Fibroblast of villous mesenchyme (primary cell): ENCODE data around the gene LRPAP1. TPM values are rescaled to one million over a fixed set of nuclear protein-coding genes. Genes with fewer than 3 reads are reported as not detected.
"Not testable (repeated sequence)": the region's sequence is repeated elsewhere in the genome, so short reads cannot be mapped to it uniquely, and the experiment has no call there.

ENCODE experiments used
- DNase-seq: peaks from one replicate; pipeline ENCODE4 v3.0.0-alpha.2; 2010; ENCODE audit warnings: low read depth
- H3K4me3 ChIP-seq: 2 replicates; pipeline ENCODE4 v1.5.1; 2011; ENCODE audit warnings: low read depth, mild to moderate bottlenecking, low read length
- total RNA-seq: library from RNA; depleted of rRNA; stranded (reverse); fragments of >200 nt; gene quantifications from 2 replicates; pipeline ENCODE4 v1.2.3, GENCODE V29; 2012
- TF ChIP-seq, protein P1 (sequence below): IDR thresholded peaks from 2 replicates; pipeline ENCODE4 v1.5.1; 2012; ENCODE audit warnings: low read depth, mild to moderate bottlenecking, low read length; ENCODE audit not compliant: insufficient read depth

Gene LRPAP1
- total RNA-seq, 1 donor, result 21.2 TPM

DNA sequence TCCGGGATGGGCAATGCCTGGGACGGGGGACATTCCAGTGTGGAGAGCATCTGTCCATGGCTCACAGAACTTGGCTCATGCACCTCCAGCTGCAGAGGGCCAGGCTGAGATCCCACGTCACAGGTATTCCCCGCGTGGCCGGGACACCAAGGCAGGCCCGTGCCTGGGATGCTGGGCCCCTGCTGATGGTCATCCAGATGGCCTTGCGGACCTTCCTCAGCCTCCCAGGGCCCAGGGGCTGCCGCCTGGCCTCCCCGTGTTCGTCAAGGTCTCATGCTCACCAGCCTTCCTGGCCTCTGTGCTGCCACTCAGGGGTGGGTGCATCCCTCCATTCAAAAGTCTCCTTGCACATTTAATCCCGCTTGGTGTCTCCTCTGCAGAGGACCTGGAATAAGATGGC, 40.9 kb upstream of the LRPAP1 start:
- no peak for DNase-seq
- TF ChIP-seq, protein P1, sequence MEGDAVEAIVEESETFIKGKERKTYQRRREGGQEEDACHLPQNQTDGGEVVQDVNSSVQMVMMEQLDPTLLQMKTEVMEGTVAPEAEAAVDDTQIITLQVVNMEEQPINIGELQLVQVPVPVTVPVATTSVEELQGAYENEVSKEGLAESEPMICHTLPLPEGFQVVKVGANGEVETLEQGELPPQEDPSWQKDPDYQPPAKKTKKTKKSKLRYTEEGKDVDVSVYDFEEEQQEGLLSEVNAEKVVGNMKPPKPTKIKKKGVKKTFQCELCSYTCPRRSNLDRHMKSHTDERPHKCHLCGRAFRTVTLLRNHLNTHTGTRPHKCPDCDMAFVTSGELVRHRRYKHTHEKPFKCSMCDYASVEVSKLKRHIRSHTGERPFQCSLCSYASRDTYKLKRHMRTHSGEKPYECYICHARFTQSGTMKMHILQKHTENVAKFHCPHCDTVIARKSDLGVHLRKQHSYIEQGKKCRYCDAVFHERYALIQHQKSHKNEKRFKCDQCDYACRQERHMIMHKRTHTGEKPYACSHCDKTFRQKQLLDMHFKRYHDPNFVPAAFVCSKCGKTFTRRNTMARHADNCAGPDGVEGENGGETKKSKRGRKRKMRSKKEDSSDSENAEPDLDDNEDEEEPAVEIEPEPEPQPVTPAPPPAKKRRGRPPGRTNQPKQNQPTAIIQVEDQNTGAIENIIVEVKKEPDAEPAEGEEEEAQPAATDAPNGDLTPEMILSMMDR, result no peak

DNA sequence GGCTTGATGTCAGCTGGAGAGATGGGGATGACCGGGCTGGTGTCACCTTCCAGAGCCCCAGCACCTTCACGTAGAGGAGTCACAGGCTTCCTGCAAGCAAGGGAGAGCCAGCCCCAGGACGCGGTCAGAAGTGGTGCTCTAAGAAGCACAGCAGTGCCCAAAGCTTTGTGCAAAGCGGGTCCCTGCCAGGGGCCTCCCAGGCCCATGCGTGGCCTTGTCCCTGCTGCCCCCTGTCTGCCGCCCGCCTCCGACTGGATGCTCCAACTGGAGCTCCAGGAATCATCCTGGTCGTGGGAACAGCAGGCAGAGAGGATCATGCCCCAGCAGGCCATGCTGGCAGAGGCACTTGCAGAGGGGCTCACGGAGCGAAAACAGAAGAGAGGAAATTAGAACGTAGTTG, 40.1 kb upstream of the LRPAP1 start:
- DNase-seq, result no peak
- no peak overlapping the region for H3K4me3 ChIP-seq
- TF ChIP-seq, protein P1, result no peak

More for the DNA sequence above, 40.9 kb upstream of the LRPAP1 start:
- no peak overlapping the region for H3K4me3 ChIP-seq

DNA sequence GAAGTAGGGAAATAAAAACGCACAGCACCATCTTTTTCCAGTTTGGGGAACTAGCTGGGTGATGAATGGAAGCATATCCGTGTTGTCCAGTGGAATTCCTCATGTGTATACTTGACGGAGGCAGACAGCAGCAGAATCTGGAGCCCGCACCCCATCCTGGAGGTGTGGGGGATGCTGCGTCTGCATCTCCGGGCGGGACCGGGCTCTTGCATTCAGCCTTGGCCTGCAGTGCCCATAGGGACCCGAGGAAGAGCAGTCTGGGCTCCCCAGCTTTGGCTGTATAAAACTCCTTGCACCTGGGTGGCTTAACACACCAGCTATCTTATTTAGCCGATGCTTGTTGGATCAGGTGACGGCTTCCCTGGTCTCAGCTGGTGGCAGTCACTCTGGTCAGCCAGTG, 39.7 kb upstream of the LRPAP1 start:
- TF ChIP-seq, protein P1, result no peak
- DNase-seq, result no peak
- no peak overlapping the region for H3K4me3 ChIP-seq

DNA sequence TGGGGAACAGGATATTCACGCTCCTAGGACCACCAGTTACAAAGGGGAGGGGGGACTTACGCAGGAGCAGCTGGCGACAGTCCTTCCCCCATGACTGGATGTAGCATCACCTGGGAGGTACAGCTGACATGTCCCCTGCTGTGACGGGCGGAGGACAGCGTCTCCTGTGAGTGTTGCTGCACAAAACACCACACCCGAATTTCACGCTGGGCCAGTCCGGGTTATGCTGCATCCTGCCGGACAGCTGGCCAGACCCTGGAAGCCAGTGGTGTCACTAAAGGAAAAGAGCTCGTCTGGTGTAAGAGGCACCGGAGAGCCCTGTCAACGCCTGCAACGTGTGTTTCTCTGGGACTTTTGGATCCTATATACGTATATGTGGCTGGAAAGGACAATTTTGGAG, 38.7 kb upstream of the LRPAP1 start:
- not testable (repeated sequence) for DNase-seq

DNA sequence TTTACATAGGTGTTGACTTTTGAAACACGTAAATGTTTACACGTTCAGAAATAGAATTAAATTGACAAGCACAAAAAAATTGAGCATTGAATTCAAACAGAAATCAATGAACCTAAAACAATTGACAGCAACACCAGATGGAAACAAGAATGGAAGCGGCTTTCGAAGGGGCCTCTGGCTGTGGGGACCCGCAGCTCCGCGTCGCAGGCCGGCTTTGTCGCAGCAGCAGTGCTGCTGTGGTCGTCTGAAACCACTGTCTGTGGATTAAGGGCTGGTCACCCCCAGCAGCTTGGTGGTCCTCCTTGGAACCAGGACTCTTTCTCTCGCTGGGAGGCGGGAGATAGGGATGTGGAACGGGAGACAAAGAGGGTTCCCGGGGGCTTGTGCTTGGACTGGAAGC, 37.4 kb upstream of the LRPAP1 start:
- DNase-seq, H3K4me3 ChIP-seq: not testable (repeated sequence)

More for the DNA sequence above, 38.7 kb upstream of the LRPAP1 start:
- H3K4me3 ChIP-seq, result not testable (repeated sequence)

DNA sequence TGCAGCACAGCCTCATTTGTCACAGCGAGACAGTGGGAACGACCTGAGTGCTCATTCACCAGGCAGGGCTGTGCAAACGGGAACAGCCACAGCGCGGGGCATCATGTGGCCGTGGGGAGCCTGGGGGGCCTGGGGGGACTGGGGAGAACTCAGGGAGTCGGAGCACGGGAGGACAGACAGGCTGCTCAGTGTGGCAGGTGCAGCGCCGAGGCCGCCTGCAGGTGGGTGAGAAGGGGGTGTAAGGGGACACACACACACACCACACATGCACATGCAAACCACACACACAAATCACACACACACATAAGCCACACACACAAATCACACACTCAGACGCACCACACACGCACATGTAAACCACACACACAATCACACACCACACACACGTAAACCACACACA, 34.5 kb upstream of the LRPAP1 start:
- not testable (repeated sequence) for DNase-seq, H3K4me3 ChIP-seq

DNA sequence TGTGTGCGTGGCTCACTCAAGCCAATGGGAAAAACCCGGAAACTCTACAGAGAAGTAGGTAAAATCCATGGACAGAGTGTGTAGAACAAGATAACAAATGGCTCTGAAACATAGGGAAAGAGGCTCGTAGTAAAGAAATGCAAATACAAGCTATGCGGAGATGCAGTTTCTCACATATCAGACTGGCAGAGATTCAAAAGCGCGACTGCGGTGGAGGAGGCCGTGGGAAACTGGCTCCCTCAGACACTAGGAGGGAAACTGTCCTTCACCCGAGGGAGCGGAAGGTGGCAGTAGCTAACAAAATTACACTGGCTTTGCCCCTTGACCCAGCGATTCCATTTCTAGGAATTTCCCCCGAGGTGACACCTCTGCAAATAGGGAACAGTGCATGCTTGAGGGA, 34.1 kb upstream of the LRPAP1 start:
- not testable (repeated sequence) for H3K4me3 ChIP-seq
- peak; percentile 54 for DNase-seq

DNA sequence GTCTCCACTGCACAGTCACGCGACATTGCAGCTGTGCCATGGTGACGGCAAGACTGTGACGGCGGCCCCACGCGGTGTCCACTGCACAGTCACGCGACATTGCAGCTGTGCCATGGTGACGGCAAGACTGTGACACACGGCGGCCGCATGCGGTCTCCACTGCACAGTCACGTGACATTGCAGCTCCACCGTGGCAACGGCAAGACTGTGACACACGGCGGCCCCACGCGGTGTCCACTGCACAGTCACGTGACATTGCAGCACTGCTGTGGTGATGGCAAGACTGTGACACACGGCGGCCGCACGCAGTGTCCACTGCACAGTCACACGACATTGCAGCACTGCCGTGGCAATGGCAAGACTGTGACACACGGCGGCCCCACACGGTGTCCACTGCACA, 32.7 kb upstream of the LRPAP1 start:
- not testable (repeated sequence) for DNase-seq, H3K4me3 ChIP-seq

DNA sequence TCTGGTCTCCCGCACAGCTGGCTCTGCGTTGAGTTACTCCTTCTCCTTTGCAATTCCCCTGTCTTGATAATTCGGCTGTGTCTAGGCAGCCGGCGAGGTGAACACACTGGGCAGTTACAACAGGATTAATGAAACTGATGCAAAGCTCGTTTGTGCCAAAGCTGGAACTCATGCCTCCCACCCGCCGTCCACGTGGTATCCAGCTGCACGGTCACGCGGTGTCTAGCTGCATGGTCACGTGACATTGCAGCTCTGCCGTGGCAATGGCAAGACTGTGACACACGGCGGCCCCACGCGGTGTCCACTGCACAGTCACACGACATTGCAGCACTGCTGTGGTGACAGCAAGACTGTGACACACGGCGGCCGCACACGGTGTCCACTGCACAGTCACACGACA, 31.2 kb upstream of the LRPAP1 start:
- TF ChIP-seq, protein P1, result no peak
- H3K4me3 ChIP-seq, result no peak overlapping the region
- DNase-seq, result no peak

DNA sequence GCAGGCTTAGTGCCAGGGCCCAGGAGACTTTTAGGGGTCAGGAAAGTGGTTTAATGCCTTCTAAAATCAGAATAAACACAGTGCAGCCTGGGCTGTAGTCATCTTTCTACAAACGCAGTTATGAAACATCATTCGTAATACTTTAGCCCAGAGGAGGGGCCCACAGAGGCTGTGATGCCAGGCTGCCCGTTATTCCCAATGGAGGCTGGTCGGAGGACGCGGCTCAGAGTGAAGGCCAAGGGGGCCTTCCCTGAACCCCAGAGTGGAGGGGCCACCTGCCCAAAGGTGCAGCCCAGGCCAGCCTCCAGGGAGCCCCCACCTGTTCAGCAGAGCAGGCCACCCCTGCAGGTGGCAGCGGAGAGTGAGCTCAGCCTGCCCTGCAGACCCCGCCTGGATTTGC, 29.9 kb upstream of the LRPAP1 start:
- not testable (repeated sequence) for DNase-seq

DNA sequence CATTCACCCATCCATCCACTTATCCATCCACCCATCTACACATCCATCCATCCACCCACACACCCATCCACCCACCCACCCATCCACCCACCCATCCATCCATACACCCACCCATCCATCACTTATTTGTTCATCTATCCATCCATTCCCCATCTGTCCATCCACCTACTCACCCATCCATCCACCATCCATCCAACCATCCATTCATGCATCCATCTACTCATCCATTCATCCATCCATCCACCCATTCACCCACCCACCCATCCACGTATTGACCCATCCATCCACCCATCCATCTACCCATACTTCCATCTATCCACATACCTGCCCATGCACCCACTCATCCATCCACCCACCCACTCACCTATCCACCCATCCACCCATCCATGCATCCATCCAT, 28.2 kb upstream of the LRPAP1 start:
- DNase-seq, result not testable (repeated sequence)

More for the DNA sequence above, 29.9 kb upstream of the LRPAP1 start:
- H3K4me3 ChIP-seq, result not testable (repeated sequence)

DNA sequence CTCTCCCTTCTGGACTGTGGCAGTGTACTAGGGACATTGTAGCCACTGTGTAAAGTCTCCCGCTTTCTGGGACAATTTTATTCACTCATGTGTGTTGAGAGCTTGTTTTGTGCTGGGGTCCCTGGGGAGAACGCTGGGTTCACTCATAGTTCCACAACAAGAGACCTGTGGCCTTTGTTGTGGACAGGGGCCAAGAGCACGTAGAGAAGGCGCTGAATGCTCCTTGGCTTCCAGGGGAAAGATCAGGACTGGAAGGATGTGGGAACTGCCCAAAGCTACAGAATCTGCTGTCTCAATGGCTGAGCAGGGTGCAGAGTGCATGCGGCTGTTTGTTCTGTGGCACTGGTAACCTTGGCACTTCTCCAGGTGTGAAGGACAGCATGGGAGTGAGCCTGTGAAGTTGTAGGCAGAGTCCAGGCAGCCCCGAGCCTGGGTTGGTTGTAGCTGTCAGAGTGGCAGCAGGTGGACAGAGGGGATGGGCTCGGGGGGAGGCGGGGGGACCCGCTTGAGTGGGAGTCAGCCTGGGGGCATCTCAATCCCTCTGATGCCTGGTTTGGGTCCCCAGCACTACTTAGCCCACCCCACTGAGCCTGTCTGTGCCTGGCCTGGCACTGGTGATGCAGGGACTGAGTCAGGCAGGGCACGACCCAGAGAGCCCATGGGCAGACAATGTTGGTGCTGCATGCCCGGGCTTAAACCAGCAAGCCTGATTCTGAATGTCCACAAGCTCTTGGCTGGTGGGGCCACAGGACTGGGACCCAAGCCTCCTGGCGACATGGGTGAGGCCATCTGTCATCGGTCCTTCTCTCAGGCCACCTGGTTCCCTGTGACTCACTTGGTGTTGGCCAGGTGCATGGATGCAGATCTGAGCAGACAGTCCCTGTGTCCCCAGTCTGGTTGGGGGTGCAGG, 27.4 kb upstream of the LRPAP1 start:
- not testable (repeated sequence) for DNase-seq, H3K4me3 ChIP-seq

More for the DNA sequence above, 28.2 kb upstream of the LRPAP1 start:
- H3K4me3 ChIP-seq, result not testable (repeated sequence)

DNA sequence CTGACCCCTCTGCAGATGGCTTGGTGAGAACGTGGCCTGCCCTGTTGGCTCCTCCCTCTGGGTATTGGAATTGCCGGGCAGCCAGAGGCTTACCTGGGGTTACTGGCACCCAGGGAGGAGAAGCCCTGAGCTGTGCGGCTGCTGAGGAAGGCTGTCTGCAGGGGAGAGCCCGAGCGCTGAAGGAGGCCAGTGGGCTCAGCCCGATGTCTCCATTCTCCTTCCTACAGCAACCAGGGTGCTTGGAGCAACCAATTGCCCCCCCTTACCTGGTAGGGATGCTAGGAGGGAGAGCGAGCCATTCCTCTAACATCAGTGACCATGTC, 26.3 kb upstream of the LRPAP1 start:
- H3K4me3 ChIP-seq, DNase-seq: not testable (repeated sequence)

DNA sequence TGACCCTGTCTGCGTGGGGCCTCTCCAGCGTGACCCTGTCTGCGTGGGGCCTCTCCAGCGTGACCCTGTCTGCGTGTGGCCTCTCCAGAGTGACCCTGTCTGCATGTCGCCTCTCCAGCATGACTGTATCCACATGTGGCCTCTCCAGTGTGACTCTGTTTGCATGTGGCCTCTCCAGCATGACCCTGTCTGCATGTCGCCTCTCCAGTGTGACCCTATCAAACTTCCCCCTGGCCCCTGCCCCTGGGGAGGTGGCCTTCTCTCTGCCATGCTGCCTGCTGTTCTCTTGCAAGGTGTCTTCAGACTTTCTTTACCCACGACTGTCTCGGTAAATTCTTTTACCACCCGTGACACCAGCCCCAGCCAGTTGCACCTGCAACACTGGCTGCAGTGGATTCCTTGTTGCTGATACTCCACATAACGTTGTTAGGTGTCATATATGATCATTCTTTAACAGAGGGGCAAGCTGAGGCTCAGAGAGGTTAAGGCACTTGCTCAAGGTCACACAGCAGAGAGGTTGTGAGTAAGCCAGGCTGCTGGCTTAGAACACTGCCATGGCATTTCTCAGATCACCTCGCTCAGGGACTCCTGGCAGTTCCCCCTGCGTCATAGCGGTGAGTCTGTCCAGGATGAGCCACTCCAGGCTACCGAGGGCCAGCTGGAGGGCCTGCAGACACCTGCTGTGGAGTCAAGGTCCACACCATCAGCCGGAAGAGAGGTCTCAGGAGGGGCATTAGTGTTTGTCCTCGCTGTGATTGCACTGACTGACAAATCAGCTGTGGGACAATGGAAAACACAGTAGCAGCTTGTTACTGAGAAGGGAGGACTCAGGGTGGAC, 25.7 kb upstream of the LRPAP1 start:
- H3K4me3 ChIP-seq, DNase-seq: not testable (repeated sequence)
